Panc1 (cell line): Measurements from ENCODE around the gene RALB.

Source experiments
- TCF7L2 ChIP-seq: IDR thresholded peaks from 2 replicates; pipeline ENCODE4 v1.6.1; 2011; ENCODE audit warnings: mild to moderate bottlenecking, low read depth, low read length, inconsistent platforms
- TF ChIP-seq, protein P1 (sequence below): fragments of 450-650 bp; IDR thresholded peaks from 2 replicates; pipeline ENCODE4 v1.5.1; 2017; ENCODE audit warnings: mild to moderate bottlenecking

DNA sequence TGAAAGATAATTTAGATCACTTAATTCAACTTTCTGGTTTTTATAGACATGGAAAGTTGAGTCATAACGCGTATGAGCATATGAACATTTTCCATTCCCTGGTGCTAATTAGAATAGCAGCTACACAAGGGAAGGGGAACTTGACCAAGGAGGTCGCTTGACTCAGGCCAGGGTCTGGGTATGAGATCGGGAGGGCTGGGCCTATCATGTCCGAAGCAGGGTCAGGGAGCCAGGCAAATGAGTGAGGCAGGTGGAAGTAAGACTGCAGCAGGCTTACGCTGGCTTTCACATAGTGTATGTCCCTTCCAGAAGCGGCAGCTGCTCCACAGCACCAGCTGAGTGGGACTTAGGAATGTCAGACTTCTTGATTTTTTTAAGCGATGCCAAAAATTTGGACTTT lies 14.7 kb downstream of the RALB start:
- TF ChIP-seq, protein P1, sequence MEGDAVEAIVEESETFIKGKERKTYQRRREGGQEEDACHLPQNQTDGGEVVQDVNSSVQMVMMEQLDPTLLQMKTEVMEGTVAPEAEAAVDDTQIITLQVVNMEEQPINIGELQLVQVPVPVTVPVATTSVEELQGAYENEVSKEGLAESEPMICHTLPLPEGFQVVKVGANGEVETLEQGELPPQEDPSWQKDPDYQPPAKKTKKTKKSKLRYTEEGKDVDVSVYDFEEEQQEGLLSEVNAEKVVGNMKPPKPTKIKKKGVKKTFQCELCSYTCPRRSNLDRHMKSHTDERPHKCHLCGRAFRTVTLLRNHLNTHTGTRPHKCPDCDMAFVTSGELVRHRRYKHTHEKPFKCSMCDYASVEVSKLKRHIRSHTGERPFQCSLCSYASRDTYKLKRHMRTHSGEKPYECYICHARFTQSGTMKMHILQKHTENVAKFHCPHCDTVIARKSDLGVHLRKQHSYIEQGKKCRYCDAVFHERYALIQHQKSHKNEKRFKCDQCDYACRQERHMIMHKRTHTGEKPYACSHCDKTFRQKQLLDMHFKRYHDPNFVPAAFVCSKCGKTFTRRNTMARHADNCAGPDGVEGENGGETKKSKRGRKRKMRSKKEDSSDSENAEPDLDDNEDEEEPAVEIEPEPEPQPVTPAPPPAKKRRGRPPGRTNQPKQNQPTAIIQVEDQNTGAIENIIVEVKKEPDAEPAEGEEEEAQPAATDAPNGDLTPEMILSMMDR = no peak
- TF ChIP-seq TCF7L2 = no peak
